Liver (tissue), 9 donors: ENCODE results near the gene SH2D6. TPM values are rescaled to one million over a fixed set of nuclear protein-coding genes. Genes with fewer than 3 reads are reported as not detected.

ENCODE experiments used
- DNase-seq: peaks from one replicate; pipeline ENCODE4 v3.0.0-alpha.2; 2017; ENCODE audit warnings: low spot score
- H3K27ac ChIP-seq, 2 donors: one replicate each; pipeline ENCODE4 v1.7.0; 2013; ENCODE audit warnings: inconsistent platforms in 2 of 2, low read length in 2 of 2, control low read depth in 1 of 2, low read depth in 1 of 2, mild to moderate bottlenecking in 1 of 2
- H3K27me3 ChIP-seq, 4 donors: one replicate each; pipeline versions ENCODE4 v1.6.1 to v1.7.0; 2013; ENCODE audit warnings: low read length in 3 of 4, inconsistent platforms in 1 of 4, mild to moderate bottlenecking in 1 of 4, moderate library complexity in 1 of 4; ENCODE audit not compliant: control insufficient read depth in 4 of 4, insufficient read depth in 4 of 4
- H3K36me3 ChIP-seq, 4 donors: one replicate each; pipeline versions ENCODE4 v1.6.1 to v1.7.0; 2013; ENCODE audit warnings: low read length in 3 of 4, mild to moderate bottlenecking in 3 of 4, low read depth in 1 of 4, moderate library complexity in 1 of 4; ENCODE audit not compliant: control insufficient read depth in 4 of 4, insufficient read depth in 3 of 4
- H3K4me1 ChIP-seq, 4 donors: one replicate each; pipeline versions ENCODE4 v1.6.1 to v1.7.0; 2013; ENCODE audit warnings: low read length in 3 of 4, mild to moderate bottlenecking in 3 of 4, moderate library complexity in 1 of 4; ENCODE audit not compliant: control insufficient read depth in 4 of 4, insufficient read depth in 4 of 4
- H3K4me3 ChIP-seq, 3 donors: one replicate each; pipeline versions ENCODE4 v1.6.1 to v1.7.0; 2013; ENCODE audit warnings: low read length in 3 of 3, control low read depth in 1 of 3, low read depth in 1 of 3, mild to moderate bottlenecking in 1 of 3
- H3K9ac ChIP-seq, 2 donors: one replicate each; pipeline ENCODE4 v1.7.0; 2013; ENCODE audit warnings: low read length in 2 of 2, mild to moderate bottlenecking in 2 of 2, moderate library complexity in 2 of 2, control low read depth in 1 of 2, low read depth in 1 of 2
- H3K9me3 ChIP-seq, 4 donors: one replicate each; pipeline versions ENCODE4 v1.6.1 to v1.7.0; 2013; ENCODE audit warnings: low read length in 3 of 4; ENCODE audit not compliant: control insufficient read depth in 4 of 4
- EGR1 ChIP-seq, 2 donors: IDR thresholded peaks; 2 replicates each; pipeline ENCODE4 v1.6.1; 2016 to 2018; ENCODE audit warnings: antibody characterized with exemption in 2 of 2, low read depth in 2 of 2
- FOXA1 ChIP-seq: IDR thresholded peaks from 2 replicates; pipeline ENCODE4 v1.6.1; 2016; ENCODE audit warnings: antibody characterized with exemption
- FOXA2 ChIP-seq: IDR thresholded peaks from 2 replicates; pipeline ENCODE4 v1.6.1; 2016; ENCODE audit warnings: antibody characterized with exemption
- HNF4G ChIP-seq: IDR thresholded peaks from 2 replicates; pipeline ENCODE4 v1.6.1; 2016; ENCODE audit warnings: antibody characterized with exemption
- JUND ChIP-seq, 2 donors: IDR thresholded peaks; 2 replicates each; pipeline ENCODE4 v1.6.1; 2016; ENCODE audit warnings: antibody characterized with exemption in 2 of 2
- MAX ChIP-seq: IDR thresholded peaks from 2 replicates; pipeline ENCODE4 v1.6.1; 2016; ENCODE audit warnings: antibody characterized with exemption
- NR2F2 ChIP-seq: IDR thresholded peaks from 2 replicates; pipeline ENCODE4 v1.6.1; 2016; ENCODE audit warnings: antibody characterized with exemption
- RAD21 ChIP-seq, 2 donors: IDR thresholded peaks; 2 replicates each; pipeline ENCODE4 v1.6.1; 2016; ENCODE audit warnings: antibody characterized with exemption in 2 of 2, mild to moderate bottlenecking in 2 of 2
- REST ChIP-seq: IDR thresholded peaks from 2 replicates; pipeline ENCODE4 v1.6.1; 2016; ENCODE audit warnings: antibody characterized with exemption, mild to moderate bottlenecking
- RXRA ChIP-seq, 2 donors: IDR thresholded peaks; 2 replicates each; pipeline ENCODE4 v1.6.1; 2017 to 2018; ENCODE audit warnings: antibody characterized with exemption in 2 of 2, mild to moderate bottlenecking in 1 of 2
- TAF1 ChIP-seq: conservative IDR thresholded peaks from 2 replicates; pipeline ENCODE4 v1.6.1; 2016; ENCODE audit warnings: antibody characterized with exemption, mild to moderate bottlenecking
- YY1 ChIP-seq: IDR thresholded peaks from 2 replicates; pipeline ENCODE4 v1.6.1; 2016; ENCODE audit warnings: antibody characterized with exemption, mild to moderate bottlenecking
- WGBS: extraction: QIAGEN DNeasy Blood & Tissue Kit; methylation state at CpG from one replicate; pipeline ENCODE4 v1.1.7; 2013; 5-methylcytosine and 5-hydroxymethylcytosine counted together
- polyA plus RNA-seq, 2 donors: library from polyadenylated mRNA; stranded (reverse) in 1 of 2; unstranded in 1 of 2; fragments of 200-250 nt in 1 of 2; fragments of >200 nt in 1 of 2; fragmentation: Nextera tagmentation in 1 of 2; extraction: Ambion mirVana in 1 of 2; gene quantifications; one replicate each; pipeline versions ENCODE4 v1.2.1 to v1.2.3, GENCODE V29; 2013 to 2015
- total RNA-seq, 2 donors: library from RNA; depleted of rRNA; stranded (reverse); fragments of >200 nt; gene quantifications; one replicate each; pipeline ENCODE4 v1.2.3, GENCODE V29; 2014
- TF ChIP-seq, protein P1 (sequence below): IDR thresholded peaks from 2 replicates; pipeline ENCODE4 v1.6.1; 2016; ENCODE audit warnings: antibody characterized with exemption
- TF ChIP-seq, protein P2 (sequence below): fragments of 150-350 bp; IDR thresholded peaks from 2 replicates; pipeline ENCODE4 v1.5.1; 2017; ENCODE audit warnings: improper control_type of control experiment, low read depth, low read length; ENCODE audit not compliant: missing input control
- TF ChIP-seq, protein P3 (sequence below): IDR thresholded peaks from 2 replicates; pipeline ENCODE4 v1.6.1; 2016; ENCODE audit warnings: antibody characterized with exemption
- donor health status: healthy.
- donor health status: healthy.
- donor health status: healthy.
- donor health status: healthy.
- donor health status: healthy.

SH2D6 gene
- total and polyA plus RNA-seq, 4 donors = 0.28 to 0.92 (median 0.39) TPM; not detected in 1

GRCh38 chr2:85398426-85399182, 19.9 kb upstream of the SH2D6 start:
- Histone ChIP-seq H3K4me3 (no peak overlapping the region), H3K27ac (no peak overlapping the region), H3K4me1 (peaks cover 0 to 2% (median 0%) of the 10 kb centered on the region in 4 donors), H3K36me3 (no peaks in the 10 kb centered on the region), H3K9ac (no peak overlapping the region), H3K9me3 (no peaks in the 10 kb centered on the region), H3K27me3 (no peaks in the 10 kb centered on the region)
- 94% methylated on average over 8 of the region's 8 CpGs for WGBS
- no peak for DNase-seq
- TF ChIP-seq TAF1 (no peak), NR2F2 (no peak), FOXA2 (no peak), YY1 (no peak), FOXA1 (no peak), RAD21 (IDR thresholded peaks at IDR 0.05) (no peak), MAX (no peak), HNF4G (no peak), EGR1 (IDR thresholded peaks at IDR 0.05; ENCODE audit: low read depth in 2 of 2) (no peak), RXRA (IDR thresholded peaks at IDR 0.05) (no peak), JUND (IDR thresholded peaks at IDR 0.05) (no peak)
- TF ChIP-seq, protein P1, sequence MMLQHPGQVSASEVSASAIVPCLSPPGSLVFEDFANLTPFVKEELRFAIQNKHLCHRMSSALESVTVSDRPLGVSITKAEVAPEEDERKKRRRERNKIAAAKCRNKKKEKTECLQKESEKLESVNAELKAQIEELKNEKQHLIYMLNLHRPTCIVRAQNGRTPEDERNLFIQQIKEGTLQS = no peak
- TF ChIP-seq, protein P2, sequence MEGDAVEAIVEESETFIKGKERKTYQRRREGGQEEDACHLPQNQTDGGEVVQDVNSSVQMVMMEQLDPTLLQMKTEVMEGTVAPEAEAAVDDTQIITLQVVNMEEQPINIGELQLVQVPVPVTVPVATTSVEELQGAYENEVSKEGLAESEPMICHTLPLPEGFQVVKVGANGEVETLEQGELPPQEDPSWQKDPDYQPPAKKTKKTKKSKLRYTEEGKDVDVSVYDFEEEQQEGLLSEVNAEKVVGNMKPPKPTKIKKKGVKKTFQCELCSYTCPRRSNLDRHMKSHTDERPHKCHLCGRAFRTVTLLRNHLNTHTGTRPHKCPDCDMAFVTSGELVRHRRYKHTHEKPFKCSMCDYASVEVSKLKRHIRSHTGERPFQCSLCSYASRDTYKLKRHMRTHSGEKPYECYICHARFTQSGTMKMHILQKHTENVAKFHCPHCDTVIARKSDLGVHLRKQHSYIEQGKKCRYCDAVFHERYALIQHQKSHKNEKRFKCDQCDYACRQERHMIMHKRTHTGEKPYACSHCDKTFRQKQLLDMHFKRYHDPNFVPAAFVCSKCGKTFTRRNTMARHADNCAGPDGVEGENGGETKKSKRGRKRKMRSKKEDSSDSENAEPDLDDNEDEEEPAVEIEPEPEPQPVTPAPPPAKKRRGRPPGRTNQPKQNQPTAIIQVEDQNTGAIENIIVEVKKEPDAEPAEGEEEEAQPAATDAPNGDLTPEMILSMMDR = no peak

- Histone ChIP-seq H3K27ac (no peak overlapping the region), H3K9me3 (no peaks in the 10 kb centered on the region), H3K27me3 (no peaks in the 10 kb centered on the region), H3K9ac (no peak overlapping the region), H3K4me1 (peaks cover 0 to 2% (median 0%) of the 10 kb centered on the region in 4 donors), H3K36me3 (no peaks in the 10 kb centered on the region), H3K4me3 (no peak overlapping the region)
- no peak for DNase-seq
- 96% methylated on average over 8 of the region's 8 CpGs for WGBS
- no peak for TF ChIP-seq FOXA1
- TF ChIP-seq, protein P1 = no peak
- no peak for TF ChIP-seq RAD21 (IDR thresholded peaks at IDR 0.05)
- TF ChIP-seq REST = no peak
- no peak for TF ChIP-seq MAX
- TF ChIP-seq TAF1 = no peak
- TF ChIP-seq, protein P3, sequence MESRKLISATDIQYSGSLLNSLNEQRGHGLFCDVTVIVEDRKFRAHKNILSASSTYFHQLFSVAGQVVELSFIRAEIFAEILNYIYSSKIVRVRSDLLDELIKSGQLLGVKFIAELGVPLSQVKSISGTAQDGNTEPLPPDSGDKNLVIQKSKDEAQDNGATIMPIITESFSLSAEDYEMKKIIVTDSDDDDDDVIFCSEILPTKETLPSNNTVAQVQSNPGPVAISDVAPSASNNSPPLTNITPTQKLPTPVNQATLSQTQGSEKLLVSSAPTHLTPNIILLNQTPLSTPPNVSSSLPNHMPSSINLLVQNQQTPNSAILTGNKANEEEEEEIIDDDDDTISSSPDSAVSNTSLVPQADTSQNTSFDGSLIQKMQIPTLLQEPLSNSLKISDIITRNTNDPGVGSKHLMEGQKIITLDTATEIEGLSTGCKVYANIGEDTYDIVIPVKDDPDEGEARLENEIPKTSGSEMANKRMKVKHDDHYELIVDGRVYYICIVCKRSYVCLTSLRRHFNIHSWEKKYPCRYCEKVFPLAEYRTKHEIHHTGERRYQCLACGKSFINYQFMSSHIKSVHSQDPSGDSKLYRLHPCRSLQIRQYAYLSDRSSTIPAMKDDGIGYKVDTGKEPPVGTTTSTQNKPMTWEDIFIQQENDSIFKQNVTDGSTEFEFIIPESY = no peak
- TF ChIP-seq EGR1 (IDR thresholded peaks at IDR 0.05; ENCODE audit: low read depth in 2 of 2) = no peak
Observed at GRCh38 chr2:85399183-85399455, 19.4 kb upstream of the SH2D6 start.
